GM12872 (cell line): Measurements from ENCODE around the gene BSG.

Experiments used
- TF ChIP-seq, protein P1 (sequence below): IDR thresholded peaks from 3 replicates; pipeline ENCODE4 v1.5.1; 2011; ENCODE audit warnings: low read depth, mild to moderate bottlenecking, low read length, moderate library complexity; ENCODE audit not compliant: insufficient read depth

The BSG gene

DNA sequence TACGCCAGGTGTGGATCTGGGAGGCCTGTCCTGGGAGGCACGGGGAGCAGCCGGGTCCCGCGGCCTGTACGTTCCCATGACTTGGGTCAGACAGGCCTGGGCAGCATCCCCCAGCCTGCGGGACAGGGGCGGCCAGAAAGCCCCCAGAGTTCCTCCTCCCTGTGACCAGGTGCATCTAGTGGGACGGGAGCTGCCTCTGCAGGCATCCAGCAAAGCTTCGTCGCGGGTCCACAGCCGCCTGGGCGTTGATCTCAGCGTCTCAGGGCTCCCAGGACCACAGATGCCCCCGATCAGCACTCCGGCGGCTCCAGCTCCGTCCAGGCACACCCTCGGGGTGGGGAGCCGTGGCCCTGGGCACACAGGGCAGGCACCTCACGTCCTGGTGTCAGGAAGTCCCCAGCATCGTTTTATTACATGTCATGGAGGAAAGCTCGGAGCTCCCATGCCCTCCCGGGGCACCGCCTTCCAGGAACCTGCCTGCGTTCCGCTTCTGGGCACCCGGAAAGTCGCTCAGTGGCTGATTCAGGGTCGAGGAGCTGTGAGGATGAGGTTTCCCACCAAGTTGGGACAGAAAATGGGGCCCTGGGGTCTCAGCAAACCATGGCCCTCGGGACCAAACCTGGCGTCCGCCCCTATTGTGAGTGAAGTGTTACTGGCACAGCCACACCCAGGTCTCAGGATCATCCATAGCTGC, 30.1 kb upstream of the BSG start:
- TF ChIP-seq, protein P1, sequence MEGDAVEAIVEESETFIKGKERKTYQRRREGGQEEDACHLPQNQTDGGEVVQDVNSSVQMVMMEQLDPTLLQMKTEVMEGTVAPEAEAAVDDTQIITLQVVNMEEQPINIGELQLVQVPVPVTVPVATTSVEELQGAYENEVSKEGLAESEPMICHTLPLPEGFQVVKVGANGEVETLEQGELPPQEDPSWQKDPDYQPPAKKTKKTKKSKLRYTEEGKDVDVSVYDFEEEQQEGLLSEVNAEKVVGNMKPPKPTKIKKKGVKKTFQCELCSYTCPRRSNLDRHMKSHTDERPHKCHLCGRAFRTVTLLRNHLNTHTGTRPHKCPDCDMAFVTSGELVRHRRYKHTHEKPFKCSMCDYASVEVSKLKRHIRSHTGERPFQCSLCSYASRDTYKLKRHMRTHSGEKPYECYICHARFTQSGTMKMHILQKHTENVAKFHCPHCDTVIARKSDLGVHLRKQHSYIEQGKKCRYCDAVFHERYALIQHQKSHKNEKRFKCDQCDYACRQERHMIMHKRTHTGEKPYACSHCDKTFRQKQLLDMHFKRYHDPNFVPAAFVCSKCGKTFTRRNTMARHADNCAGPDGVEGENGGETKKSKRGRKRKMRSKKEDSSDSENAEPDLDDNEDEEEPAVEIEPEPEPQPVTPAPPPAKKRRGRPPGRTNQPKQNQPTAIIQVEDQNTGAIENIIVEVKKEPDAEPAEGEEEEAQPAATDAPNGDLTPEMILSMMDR: no peak

DNA sequence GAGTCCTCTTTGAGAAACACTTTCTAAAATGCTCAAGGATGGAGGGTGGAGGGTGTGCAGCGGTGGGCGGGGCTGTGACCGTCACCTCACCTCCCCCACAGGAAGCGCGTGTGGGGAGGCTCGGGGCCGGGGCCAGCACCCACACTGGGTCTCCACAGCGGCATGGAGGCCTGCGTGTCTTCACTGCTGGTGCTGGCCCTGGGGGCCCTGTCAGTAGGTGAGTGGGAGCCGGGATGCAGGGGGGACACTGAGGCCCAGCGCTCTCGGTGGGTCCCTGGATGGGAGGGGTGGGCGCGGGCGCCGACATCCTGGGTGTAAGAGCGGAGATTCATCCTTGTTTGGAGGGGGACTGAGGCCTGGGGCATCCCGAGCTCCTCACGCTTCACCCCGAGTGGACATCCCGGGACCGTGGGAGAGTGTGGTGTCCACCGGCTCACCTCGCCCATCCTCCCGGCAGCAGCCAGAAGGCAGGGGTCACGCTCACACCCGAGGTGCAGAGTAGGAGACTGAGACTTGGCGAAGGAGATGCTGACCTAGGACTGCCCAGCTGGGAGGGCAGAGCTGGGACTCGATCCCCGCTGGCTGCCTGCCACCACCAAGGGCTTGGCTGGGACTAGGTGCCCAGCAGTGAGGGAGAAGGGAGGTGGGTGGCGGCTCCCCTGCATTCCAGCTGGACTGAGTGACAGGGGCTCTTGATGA, 28.3 kb upstream of the BSG start, which contains the start of gene GZMM:
GZMM (plus strand) TSS at position 144 of the 699 bp plus-strand sequence; CDS start at position 163, 19 bp downstream.
- TF ChIP-seq, protein P1: no peak

DNA sequence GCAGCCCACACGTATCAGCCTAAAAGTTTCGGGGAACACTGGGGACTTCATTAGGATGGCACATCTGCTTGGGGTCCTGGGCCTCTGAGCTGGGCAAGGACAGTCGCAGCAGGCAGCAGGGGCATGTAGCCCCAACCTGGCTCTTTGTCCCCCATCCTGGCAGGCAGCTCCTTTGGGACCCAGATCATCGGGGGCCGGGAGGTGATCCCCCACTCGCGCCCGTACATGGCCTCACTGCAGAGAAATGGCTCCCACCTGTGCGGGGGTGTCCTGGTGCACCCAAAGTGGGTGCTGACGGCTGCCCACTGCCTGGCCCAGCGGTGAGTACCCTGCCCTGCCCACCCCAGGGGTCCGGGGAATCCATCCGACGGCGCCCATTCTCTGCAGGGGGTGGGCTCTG, 25.3 kb upstream of the BSG start:
- TF ChIP-seq, protein P1: no peak

DNA sequence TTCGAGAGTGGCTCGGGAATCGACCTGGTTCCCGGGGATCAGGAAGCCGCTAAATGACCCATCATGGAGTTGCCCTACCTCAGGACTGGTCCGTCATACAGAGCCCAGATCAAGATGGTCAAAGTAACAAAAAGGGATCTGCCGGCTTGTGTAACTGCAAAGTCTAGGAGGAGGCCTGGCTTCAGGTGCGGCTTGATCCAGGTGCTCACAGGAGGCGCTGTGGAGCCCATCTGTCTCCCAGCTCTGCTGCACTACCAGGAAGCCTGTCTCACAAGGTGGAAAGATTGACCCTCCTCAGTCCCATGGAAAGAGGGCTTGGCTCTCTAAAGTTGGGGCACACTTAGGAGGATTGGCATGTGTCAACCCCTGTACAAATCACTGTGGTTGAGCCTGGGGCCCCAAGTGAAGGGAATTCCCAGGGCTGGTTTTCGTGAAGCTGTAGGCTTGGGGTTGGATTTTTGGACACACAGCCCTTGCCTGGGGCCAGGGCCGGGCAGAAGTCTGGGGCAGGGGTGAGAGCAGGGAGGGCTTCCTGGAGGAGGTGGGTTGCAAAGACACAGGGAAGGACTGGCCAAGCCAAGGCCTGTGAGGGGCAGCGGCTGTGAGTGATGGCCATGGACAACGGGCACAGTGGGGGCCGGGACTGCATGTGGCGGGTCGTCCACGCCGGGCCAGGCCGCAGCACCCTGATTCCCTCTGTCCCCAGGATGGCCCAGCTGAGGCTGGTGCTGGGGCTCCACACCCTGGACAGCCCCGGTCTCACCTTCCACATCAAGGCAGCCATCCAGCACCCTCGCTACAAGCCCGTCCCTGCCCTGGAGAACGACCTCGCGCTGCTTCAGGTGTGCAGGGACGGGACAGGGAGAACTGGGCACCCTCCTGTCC, 24.3 kb upstream of the BSG start:
- TF ChIP-seq, protein P1: 0 out of 3 replicates have a peak, but pooled peaks have one; percentile 11

DNA sequence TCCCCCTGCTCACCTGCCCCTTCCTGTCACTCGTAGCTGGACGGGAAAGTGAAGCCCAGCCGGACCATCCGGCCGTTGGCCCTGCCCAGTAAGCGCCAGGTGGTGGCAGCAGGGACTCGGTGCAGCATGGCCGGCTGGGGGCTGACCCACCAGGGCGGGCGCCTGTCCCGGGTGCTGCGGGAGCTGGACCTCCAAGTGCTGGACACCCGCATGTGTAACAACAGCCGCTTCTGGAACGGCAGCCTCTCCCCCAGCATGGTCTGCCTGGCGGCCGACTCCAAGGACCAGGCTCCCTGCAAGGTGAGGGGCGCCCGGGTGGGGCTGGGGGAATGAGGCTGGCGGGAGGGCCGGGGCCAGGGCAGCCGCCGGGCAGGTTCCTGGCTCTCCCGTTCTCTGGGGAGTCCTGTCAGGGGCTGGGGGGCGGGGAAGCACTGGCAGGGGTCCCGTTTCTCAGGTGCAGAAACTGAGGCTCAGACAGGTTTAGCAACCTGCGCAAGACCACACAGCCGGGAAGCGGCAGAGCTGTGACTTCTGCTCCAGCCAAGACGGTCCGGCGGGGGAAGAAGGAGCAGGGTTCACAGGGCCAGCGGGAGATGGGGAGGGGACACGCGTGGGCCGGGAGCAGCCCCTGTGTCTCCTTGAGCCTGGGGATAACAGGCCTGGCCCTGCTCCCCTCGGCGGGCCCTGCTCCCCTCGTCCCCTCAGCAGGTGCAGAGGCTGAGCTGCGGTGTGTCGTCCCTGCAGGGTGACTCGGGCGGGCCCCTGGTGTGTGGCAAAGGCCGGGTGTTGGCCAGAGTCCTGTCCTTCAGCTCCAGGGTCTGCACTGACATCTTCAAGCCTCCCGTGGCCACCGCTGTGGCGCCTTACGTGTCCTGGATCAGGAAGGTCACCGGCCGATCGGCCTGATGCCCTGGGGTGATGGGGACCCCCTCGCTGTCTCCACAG, 23.2 kb upstream of the BSG start:
- TF ChIP-seq, protein P1: no peak

DNA sequence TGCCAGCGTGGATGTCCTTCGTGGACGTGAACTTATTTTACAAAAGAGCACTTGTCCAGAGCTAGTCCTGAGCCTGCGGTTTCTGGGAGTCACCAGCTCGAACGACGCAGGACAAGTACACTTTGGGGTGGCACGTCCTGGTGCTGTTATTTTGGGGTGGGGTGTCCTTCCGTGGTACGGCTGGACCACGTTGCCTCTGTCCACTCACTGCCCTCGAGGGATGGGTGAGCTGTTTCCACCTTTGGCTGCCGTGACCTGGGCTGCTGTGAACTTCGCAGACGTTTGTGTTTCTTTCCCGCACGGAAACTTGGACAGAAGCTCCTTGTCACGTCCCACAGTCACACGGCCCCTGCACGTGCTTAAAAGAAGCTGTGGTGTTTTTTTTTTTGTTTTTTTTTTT, 17.6 kb upstream of the BSG start:
- TF ChIP-seq, protein P1: no peak
